HepG2 (cell line): ENCODE data around the gene SEM1. TPM values are rescaled to one million over a fixed set of nuclear protein-coding genes. Genes with fewer than 3 reads are reported as not detected.

Experiments
- ATAC-seq: fragments of 200-7000 bp; cut with Tn5 transposase; 3 replicates; pipeline ENCODE4 v1.9.1; 2020; ENCODE audit warnings: mild to moderate bottlenecking, moderate library complexity
- BruUV-seq: library from RNA; stranded (reverse); fragments of 400-500 nt; replicated peaks from 2 replicates; lab custom pipeline; 2021; lab: Mats Ljungman, UMichigan
- CTCF ChIA-PET: fragments of 300-600 bp; formaldehyde crosslinking; extraction: SDS; loops from one replicate; lab custom pipeline; 2021; ENCODE audit warnings: low total read pairs, inconsistent platforms, low intra/inter-chr PET ratio; lab: Yijun Ruan, JAX
- POLR2A ChIA-PET: fragments of 350-600 bp; sonication (Branson Sonifier 250); formaldehyde crosslinking; loops from one replicate; lab custom pipeline; 2020; ENCODE audit warnings: antibody characterized with exemption, inconsistent platforms; lab: Yijun Ruan, JAX
- DNase-seq: peaks from one replicate; pipeline ENCODE4 v3.0.0-alpha.2; 2015; ENCODE audit warnings: low spot score
- FAIRE-seq: peaks from 3 replicates; lab custom pipeline; 2011; peaks lifted over from hg19 to GRCh38; lab: Jason Lieb, UNC
- H2AFZ ChIP-seq: one replicate; pipeline ENCODE4 v1.6.1; 2011; ENCODE audit warnings: low read length, inconsistent platforms
- H3K27ac ChIP-seq: fragments of 300-600 bp; 3 replicates; pipeline ENCODE4 v1.8.0; 2011; ENCODE audit warnings: mixed run types, mild to moderate bottlenecking, mixed read lengths, low read length, inconsistent platforms; ENCODE audit not compliant: insufficient read depth; ENCODE audit errors: extremely low read length
- H3K27me3 ChIP-seq, 2 experiments: fragments of 200-600 bp in 1 of 2; 2 replicates in 1 of 2; 3 replicates in 1 of 2; pipeline versions ENCODE4 v1.6.0 to v1.8.0; 2011; ENCODE audit warnings: low read length in 2 of 2, mild to moderate bottlenecking in 2 of 2, moderate library complexity in 2 of 2, inconsistent platforms in 1 of 2; ENCODE audit not compliant: insufficient read depth in 2 of 2, control insufficient read depth in 1 of 2
- H3K36me3 ChIP-seq, 2 experiments: fragments of 200-600 bp in 1 of 2; replicated peaks in 1 of 2; 2 replicates in 1 of 2; 3 replicates in 1 of 2; pipeline versions ENCODE4 v1.5.1 to v1.8.0; 2011; ENCODE audit warnings: low read length in 2 of 2, inconsistent platforms in 1 of 2; ENCODE audit not compliant: insufficient read depth in 2 of 2, control insufficient read depth in 1 of 2
- H3K4me1 ChIP-seq: 2 replicates; pipeline ENCODE4 v1.5.1; 2012; ENCODE audit warnings: low read length, inconsistent platforms; ENCODE audit not compliant: insufficient read depth
- H3K4me2 ChIP-seq: 2 replicates; pipeline ENCODE4 v1.6.0; 2011; ENCODE audit warnings: low read depth, low read length, inconsistent platforms
- H3K4me3 ChIP-seq, 3 experiments: fragments of 200-600 bp in 1 of 3; sonication (generic), shearing (Covaris generic) in 1 of 3; replicated peaks in 1 of 3; 2 replicates each; pipeline ENCODE4 v1.5.1; 2011 to 2016; ENCODE audit warnings: low read length in 3 of 3, inconsistent platforms in 2 of 3, low read depth in 2 of 3, mild to moderate bottlenecking in 2 of 3, control low read depth in 1 of 3, mixed read lengths in 1 of 3; ENCODE audit not compliant: insufficient read depth in 1 of 3
- H3K79me2 ChIP-seq: one replicate; pipeline ENCODE4 v1.6.1; 2011; ENCODE audit warnings: low read length, inconsistent platforms; ENCODE audit not compliant: insufficient read depth
- H3K9ac ChIP-seq: 2 replicates; pipeline ENCODE4 v1.6.0; 2011; ENCODE audit warnings: mild to moderate bottlenecking, low read depth, low read length, inconsistent platforms; ENCODE audit not compliant: insufficient read depth
- H3K9me3 ChIP-seq: 2 replicates; pipeline ENCODE4 v1.5.1; 2012; ENCODE audit warnings: mild to moderate bottlenecking, low read length
- H4K20me1 ChIP-seq: 2 replicates; pipeline ENCODE4 v1.6.0; 2011; ENCODE audit warnings: inconsistent platforms, mild to moderate bottlenecking, low read length, moderate library complexity; ENCODE audit not compliant: insufficient read depth
- GFI1 ChIP-seq: sonication (generic); formaldehyde crosslinking; IDR thresholded peaks from 2 replicates; pipeline ENCODE4 v1.5.0; 2020; ENCODE audit warnings: missing genetic modification reagents, mild to moderate bottlenecking, borderline replicate concordance
- JUNB ChIP-seq: sonication (generic); formaldehyde crosslinking; IDR thresholded peaks from 2 replicates; pipeline ENCODE4 v1.8.0; 2022; ENCODE audit warnings: missing genetic modification reagents, mild to moderate bottlenecking, borderline replicate concordance
- NCOA1 ChIP-seq: sonication (generic); formaldehyde crosslinking; IDR thresholded peaks from 2 replicates; pipeline ENCODE4 v1.9.0; 2021; ENCODE audit warnings: missing genetic modification reagents
- PAXIP1 ChIP-seq: sonication (generic); formaldehyde crosslinking; conservative IDR thresholded peaks from 2 replicates; pipeline ENCODE4 v1.4.0; 2020; ENCODE audit warnings: mild to moderate bottlenecking, missing genetic modification reagents, moderate library complexity
- ZFX ChIP-seq: sonication (generic); formaldehyde crosslinking; IDR thresholded peaks from 2 replicates; pipeline ENCODE4 v1.4.0; 2020; ENCODE audit warnings: mild to moderate bottlenecking, low read depth, missing genetic modification reagents, moderate library complexity
- ZKSCAN8 ChIP-seq: IDR thresholded peaks from 2 replicates; pipeline ENCODE4 v1.6.1; 2016; ENCODE audit warnings: borderline replicate concordance, missing genetic modification reagents, missing compliant biosample characterization
- ZNF646 ChIP-seq: sonication (generic); formaldehyde crosslinking; IDR thresholded peaks from 2 replicates; pipeline ENCODE4 v1.9.0; 2021; ENCODE audit warnings: mild to moderate bottlenecking, missing genetic modification reagents
- WGBS: methylation state at CpG from one replicate; pipeline ENCODE4 v1.1.6; 2017; ENCODE audit warnings: low lambda C conversion rate; 5-methylcytosine and 5-hydroxymethylcytosine counted together
- in situ Hi-C: cut with HindIII; loops from 2 replicates; pipeline ENCODE4 v1.10.0; 2017; ENCODE audit warnings: low pct_unique_long_range_greater_than_20kb; ENCODE audit not compliant: extremely low pct_ligation_motif_present
- intact Hi-C: fragments of 100-400 bp; cut with micrococcal nuclease; formaldehyde crosslinking; loops from one replicate; pipeline ENCODE4 v1.10.0; 2022; ENCODE audit not compliant: unreplicated experiment
- polyA plus RNA-seq, 8 experiments: library from polyadenylated mRNA; depleted of rRNA in 3 of 8; stranded (reverse) in 7 of 8; unstranded in 1 of 8; fragments of >200 nt; fragmentation: Illumina TruSeq in 4 of 8; extraction: Trizol in 4 of 8; gene quantifications; 2 replicates each; pipeline versions ENCODE4 v1.2.1 to v1.2.3, GENCODE V29; 2011 to 2016; ENCODE audit warnings: low read depth in 4 of 8, missing spikeins in 1 of 8, mixed read lengths in 1 of 8; ENCODE audit not compliant: insufficient read depth in 1 of 8
- total RNA-seq, 5 experiments: library from RNA; depleted of rRNA; stranded (reverse); fragments of >200 nt; fragmentation: Illumina TruSeq; extraction: Trizol; gene quantifications; 2 replicates each; pipeline ENCODE4 v1.2.3, GENCODE V29; 2016; ENCODE audit warnings: low read depth in 1 of 5
- TF ChIP-seq, protein P1 (sequence below): sonication (generic); formaldehyde crosslinking; IDR thresholded peaks from 2 replicates; pipeline ENCODE4 v1.8.1; 2023; ENCODE audit warnings: missing genetic modification reagents, mild to moderate bottlenecking, borderline replicate concordance
- TF ChIP-seq, protein P2 (sequence below): sonication (generic); formaldehyde crosslinking; IDR thresholded peaks from 2 replicates; pipeline ENCODE4 v1.8.0; 2022; ENCODE audit warnings: mild to moderate bottlenecking, missing genetic modification reagents, moderate library complexity

SEM1 gene
- total and polyA plus RNA-seq, 2 of the 13 experiments (the other 11 are each of a cell fraction or from before 2014, with no cell fraction given), result 40.7 to 174 TPM

DNA sequence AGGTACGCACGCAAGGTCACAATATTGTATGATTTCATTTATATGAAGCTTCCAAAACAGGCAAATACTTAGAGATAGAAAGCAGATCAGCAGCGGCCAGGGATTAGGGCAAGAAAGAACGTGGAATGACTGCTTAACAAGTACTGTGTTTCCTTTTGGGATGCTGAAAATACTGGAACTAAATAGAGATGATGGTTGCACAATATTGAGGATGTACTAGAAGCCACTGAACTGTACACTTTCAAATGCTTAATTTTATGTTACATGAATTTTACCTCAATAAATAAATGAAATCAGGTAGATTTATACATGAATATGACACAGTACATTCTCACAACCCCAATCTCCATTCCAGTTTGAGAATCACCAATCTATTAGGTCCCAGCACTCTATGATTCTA is 15.6 kb downstream of the SEM1 start:
- intact Hi-C loops (no loop called here), in situ Hi-C loops (no loop called here)
- Histone ChIP-seq H3K9me3 (no peaks in the 10 kb centered on the region), H4K20me1 (no peaks in the 10 kb centered on the region), H3K79me2 (peaks cover 56% of the 10 kb centered on the region), H3K27me3 (no peaks in the 10 kb centered on the region), H2AFZ (no peak overlapping the region), H3K4me2 (no peak overlapping the region), H3K4me1 (peaks cover 17% of the 10 kb centered on the region), H3K4me3 (no peak overlapping the region), H3K27ac (no peak overlapping the region), H3K36me3 (peaks cover 2 to 27% of the 10 kb centered on the region in 2 experiments; a peak in 2 of 5 replicates)
- no peak for FAIRE-seq
- no peak for DNase-seq
- no peak for ATAC-seq
- BruUV-seq, result no TSS peak
- WGBS, result 97% methylated on average over 4 of the region's 4 CpGs
- POLR2A ChIA-PET, result no interaction called here
- CTCF ChIA-PET, result no interaction called here
- no peak for TF ChIP-seq ZFX (CRISPR knock-in tag)
- TF ChIP-seq, protein P1, sequence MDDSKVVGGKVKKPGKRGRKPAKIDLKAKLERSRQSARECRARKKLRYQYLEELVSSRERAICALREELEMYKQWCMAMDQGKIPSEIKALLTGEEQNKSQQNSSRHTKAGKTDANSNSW, result no peak
- TF ChIP-seq, protein P2, sequence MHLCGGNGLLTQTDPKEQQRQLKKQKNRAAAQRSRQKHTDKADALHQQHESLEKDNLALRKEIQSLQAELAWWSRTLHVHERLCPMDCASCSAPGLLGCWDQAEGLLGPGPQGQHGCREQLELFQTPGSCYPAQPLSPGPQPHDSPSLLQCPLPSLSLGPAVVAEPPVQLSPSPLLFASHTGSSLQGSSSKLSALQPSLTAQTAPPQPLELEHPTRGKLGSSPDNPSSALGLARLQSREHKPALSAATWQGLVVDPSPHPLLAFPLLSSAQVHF (CRISPR knock-in tag), result no peak
- TF ChIP-seq PAXIP1, result no peak
- no peak for TF ChIP-seq GFI1 (CRISPR knock-in tag)
- TF ChIP-seq ZNF646 (CRISPR knock-in tag), result no peak
- no peak for TF ChIP-seq JUNB (CRISPR knock-in tag)
- no peak for TF ChIP-seq NCOA1
- no peak for TF ChIP-seq ZKSCAN8 (CRISPR knock-in tag)
- TF ChIP-seq, all 625 proteins: peak for 0
- H3K9ac ChIP-seq, result no peak overlapping the region
